GM10266 (cell line): ENCODE data around the gene LPAR3.

Experiments used
- DNase-seq: peaks from one replicate; pipeline ENCODE4 v3.0.0; 2012; ENCODE audit errors: extremely low spot score
- TF ChIP-seq, protein P1 (sequence below): IDR thresholded peaks from 2 replicates; pipeline ENCODE4 v1.5.1; 2012; ENCODE audit warnings: mild to moderate bottlenecking, low read depth; ENCODE audit not compliant: control insufficient read depth, insufficient read depth; ENCODE audit errors: missing control alignments

Gene LPAR3

DNA sequence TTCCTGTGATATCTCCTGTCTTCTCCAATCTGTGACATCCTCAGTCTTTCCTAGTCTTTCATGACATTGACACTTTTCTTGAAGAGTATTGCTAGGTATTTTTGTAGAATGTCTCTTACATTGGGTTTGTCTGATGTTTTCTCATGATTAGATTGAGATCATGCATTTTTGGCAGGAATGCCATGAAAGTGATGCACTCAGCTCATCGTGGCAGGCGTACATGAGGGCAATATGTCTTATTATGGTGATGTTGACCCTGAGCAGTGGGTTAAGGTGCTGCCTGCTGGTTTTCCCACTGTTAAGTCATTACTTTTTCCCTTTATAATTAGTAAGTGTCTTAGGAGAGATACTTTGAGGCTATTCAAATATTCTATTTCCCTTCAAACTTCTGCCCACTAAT lies 122.5 kb downstream of the LPAR3 start:
- no peak for DNase-seq
- TF ChIP-seq, protein P1, sequence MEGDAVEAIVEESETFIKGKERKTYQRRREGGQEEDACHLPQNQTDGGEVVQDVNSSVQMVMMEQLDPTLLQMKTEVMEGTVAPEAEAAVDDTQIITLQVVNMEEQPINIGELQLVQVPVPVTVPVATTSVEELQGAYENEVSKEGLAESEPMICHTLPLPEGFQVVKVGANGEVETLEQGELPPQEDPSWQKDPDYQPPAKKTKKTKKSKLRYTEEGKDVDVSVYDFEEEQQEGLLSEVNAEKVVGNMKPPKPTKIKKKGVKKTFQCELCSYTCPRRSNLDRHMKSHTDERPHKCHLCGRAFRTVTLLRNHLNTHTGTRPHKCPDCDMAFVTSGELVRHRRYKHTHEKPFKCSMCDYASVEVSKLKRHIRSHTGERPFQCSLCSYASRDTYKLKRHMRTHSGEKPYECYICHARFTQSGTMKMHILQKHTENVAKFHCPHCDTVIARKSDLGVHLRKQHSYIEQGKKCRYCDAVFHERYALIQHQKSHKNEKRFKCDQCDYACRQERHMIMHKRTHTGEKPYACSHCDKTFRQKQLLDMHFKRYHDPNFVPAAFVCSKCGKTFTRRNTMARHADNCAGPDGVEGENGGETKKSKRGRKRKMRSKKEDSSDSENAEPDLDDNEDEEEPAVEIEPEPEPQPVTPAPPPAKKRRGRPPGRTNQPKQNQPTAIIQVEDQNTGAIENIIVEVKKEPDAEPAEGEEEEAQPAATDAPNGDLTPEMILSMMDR = no peak

DNA sequence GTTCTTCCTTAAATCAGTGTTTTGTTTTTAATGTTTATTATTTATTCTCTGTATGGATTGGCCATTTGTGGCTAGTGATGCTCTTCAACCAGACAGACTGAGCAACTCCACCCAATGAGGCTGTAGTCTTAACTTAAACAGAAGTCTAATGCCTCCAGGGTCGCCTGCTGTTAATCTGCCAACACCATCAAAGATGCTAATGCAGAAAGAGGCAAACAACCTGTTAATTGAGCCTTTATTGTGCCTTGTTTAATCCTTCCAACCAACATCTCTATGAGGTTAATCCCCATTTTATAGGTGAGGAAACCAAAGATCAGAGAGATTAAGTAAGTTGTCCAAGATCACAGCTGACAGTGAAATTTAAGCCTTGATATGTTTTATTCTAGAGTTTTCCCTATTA lies 123.4 kb downstream of the LPAR3 start:
- TF ChIP-seq, protein P1 = no peak
- no peak for DNase-seq

DNA sequence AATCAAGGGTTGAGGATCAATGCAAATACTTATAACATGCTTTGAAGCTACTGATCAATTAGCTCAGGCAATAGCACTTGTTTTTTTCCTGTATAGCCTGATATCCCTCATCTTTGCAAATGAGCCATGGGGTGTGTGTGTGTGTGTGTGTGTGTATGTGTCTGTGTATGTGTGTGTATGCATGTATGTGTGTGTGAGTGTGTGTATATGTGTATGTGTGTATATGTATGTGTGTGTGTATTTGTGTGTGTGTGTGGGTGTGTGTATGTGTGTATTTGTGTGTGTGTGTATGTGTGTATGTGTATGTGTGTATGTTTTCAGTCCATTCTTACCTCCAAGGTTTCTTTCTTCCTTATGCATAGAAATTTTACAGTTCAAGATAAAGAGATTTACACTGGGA lies 124.4 kb downstream of the LPAR3 start:
- no peak for DNase-seq
- TF ChIP-seq, protein P1 = no peak

DNA sequence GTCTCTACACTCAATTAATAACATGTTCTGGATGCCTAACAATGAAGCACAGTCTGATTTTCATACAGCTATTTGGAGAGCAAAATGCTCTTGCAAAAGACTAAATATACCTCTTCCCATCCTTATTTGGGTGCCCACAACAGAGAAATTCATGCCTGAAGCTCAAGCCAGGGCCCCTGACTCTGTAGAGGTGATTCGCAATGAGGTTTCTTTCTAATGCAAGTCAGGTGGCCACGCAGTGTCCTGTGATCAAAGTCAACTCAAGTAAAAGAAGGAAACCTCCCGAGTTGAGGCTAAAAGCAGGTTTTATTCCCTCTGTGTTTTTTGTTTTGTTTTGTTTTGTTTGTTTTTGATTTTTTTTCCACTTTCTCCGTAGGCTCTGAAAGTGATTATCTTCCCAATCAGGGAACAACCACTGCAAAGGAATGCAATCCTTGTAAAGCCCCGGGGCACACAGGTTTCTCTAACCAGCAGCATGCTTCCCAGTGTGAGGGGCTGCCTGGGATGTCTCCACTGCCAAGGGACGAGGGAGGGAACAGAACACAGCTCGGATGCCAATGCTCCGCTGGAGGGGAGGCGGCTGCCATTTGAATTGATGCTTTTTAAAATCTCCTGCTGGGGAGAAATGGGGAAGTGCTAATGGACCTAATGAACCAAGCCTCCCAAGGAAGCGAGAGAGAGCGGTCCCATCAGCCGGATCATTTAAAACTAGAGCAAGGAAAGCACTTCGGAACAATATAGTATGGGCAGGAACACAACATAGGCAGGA lies 128.9 kb downstream of the LPAR3 start:
- TF ChIP-seq, protein P1 = no peak
- no peak for DNase-seq

DNA sequence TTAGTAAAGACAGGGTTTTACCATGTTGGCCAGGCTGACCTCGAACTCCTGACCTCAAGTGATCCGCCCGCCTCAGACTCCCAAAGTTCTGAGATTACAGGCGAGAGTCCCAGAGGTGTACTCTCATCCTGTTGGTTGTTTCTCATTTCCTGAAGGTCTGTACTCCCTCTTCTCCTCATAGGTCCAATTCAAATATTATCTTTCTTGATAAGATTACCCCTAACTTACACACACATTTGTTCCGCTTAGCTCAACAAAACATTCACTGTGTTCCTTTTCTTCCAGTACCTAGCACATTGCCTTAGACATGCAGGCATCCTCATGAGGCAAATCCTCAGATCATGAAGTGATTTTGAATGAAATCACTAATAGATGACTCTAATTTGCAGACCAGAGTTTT lies 130.3 kb downstream of the LPAR3 start:
- DNase-seq = no peak
- TF ChIP-seq, protein P1 = no peak
